BJ (cell line): ENCODE results near the gene BCAS3. TPM values are rescaled to one million over a fixed set of nuclear protein-coding genes. Genes with fewer than 3 reads are reported as not detected.

ENCODE experiments used
- CTCF ChIA-PET: fragments of 350-600 bp; formaldehyde crosslinking; extraction: SDS; loops from one replicate; lab custom pipeline; 2021; ENCODE audit warnings: antibody characterized with exemption, inconsistent platforms; lab: Yijun Ruan, JAX
- POLR2A ChIA-PET: fragments of 300-600 bp; sonication (Branson Sonifier 250); formaldehyde crosslinking; extraction: SDS; loops from one replicate; lab custom pipeline; 2021; ENCODE audit warnings: antibody characterized with exemption; lab: Charles Lee
- DNase-seq: peaks from one replicate; pipeline ENCODE4 v3.0.0-alpha.2; 2011; ENCODE audit warnings: low read depth
- H3K27me3 ChIP-seq: 2 replicates; pipeline ENCODE4 v1.6.0; 2011; ENCODE audit warnings: low read length; ENCODE audit not compliant: control insufficient read depth, insufficient read depth
- H3K36me3 ChIP-seq: 2 replicates; pipeline ENCODE4 v1.5.1; 2011; ENCODE audit warnings: low read length; ENCODE audit not compliant: control insufficient read depth, insufficient read depth
- H3K4me3 ChIP-seq: 2 replicates; pipeline ENCODE4 v1.5.1; 2011; ENCODE audit warnings: low read depth, mild to moderate bottlenecking, control low read depth, low read length
- CTCF ChIP-seq: IDR thresholded peaks from 2 replicates; pipeline ENCODE4 v1.5.1; 2011; ENCODE audit warnings: low read depth, mild to moderate bottlenecking, control low read depth, inconsistent platforms, low read length, moderate library complexity; ENCODE audit not compliant: insufficient read depth
- polyA plus RNA-seq: library from polyadenylated mRNA; depleted of rRNA; stranded (reverse); fragments of >200 nt; gene quantifications from 2 replicates; pipeline ENCODE4 v1.2.3, GENCODE V29; 2011

BCAS3 gene
- polyA plus RNA-seq, 1 experiment: 19.5 TPM

GRCh38 chr17:60832151-60832585 is 154.5 kb downstream of the BCAS3 start:
- DNase-seq: no peak
- POLR2A ChIA-PET: no interaction called here
- no peaks in the 10 kb centered on the region for H3K36me3 ChIP-seq
- CTCF ChIA-PET: no interaction called here
- no peak overlapping the region for H3K4me3 ChIP-seq
- no peaks in the 10 kb centered on the region for H3K27me3 ChIP-seq
- no peak for TF ChIP-seq CTCF

- CTCF ChIA-PET: no interaction called here
- H3K27me3 ChIP-seq: no peaks in the 10 kb centered on the region
- TF ChIP-seq CTCF: no peak
- H3K36me3 ChIP-seq: no peaks in the 10 kb centered on the region
- DNase-seq: no peak
- H3K4me3 ChIP-seq: no peak overlapping the region
- POLR2A ChIA-PET: no interaction called here
Measured at GRCh38 chr17:60832631-60833030, 155.0 kb downstream of the BCAS3 start.

- H3K4me3 ChIP-seq: no peak overlapping the region
- no peaks in the 10 kb centered on the region for H3K36me3 ChIP-seq
- ChIA-PET CTCF (no interaction called here), POLR2A (no interaction called here)
- peak; percentile 12 for DNase-seq
- no peak for TF ChIP-seq CTCF
- no peaks in the 10 kb centered on the region for H3K27me3 ChIP-seq
Measured at GRCh38 chr17:60840456-60840855, 162.8 kb downstream of the BCAS3 start.

- ChIA-PET CTCF (interaction anchor here (0.8 kb wide), 1 partner anchor 920 kb away, joined by 3 read pairs; no protein-coding TSS in a partner anchor), POLR2A (no interaction called here)
- no peak for TF ChIP-seq CTCF
- Histone ChIP-seq H3K4me3 (no peak overlapping the region), H3K36me3 (no peaks in the 10 kb centered on the region), H3K27me3 (no peaks in the 10 kb centered on the region)
- DNase-seq: no peak
Measured at GRCh38 chr17:60845012-60845411, 167.4 kb downstream of the BCAS3 start.

GRCh38 chr17:60846175-60846574 is 168.5 kb downstream of the BCAS3 start:
- CTCF ChIA-PET: no interaction called here
- no peak for DNase-seq
- POLR2A ChIA-PET: no interaction called here
- no peaks in the 10 kb centered on the region for H3K36me3 ChIP-seq
- TF ChIP-seq CTCF: no peak
- no peak overlapping the region for H3K4me3 ChIP-seq
- no peaks in the 10 kb centered on the region for H3K27me3 ChIP-seq
